KMS-11 (cell line): ENCODE results near the gene PRCC.
"Not testable (repeated sequence)": the region's sequence is repeated elsewhere in the genome, so short reads cannot be mapped to it uniquely, and the experiment has no call there.

ENCODE experiments used
- H2AFZ ChIP-seq: fragments of 200-600 bp; sonication (generic); 2 replicates; pipeline ENCODE4 v1.6.1; 2016; ENCODE audit warnings: antibody characterized with exemption, mixed run types, low read depth
- H3K27ac ChIP-seq: fragments of 200-600 bp; sonication (generic); 2 replicates; pipeline ENCODE4 v1.6.1; 2016; ENCODE audit warnings: mild to moderate bottlenecking, mixed run types
- H3K27me3 ChIP-seq: fragments of 200-600 bp; sonication (generic); 2 replicates; pipeline ENCODE4 v1.6.1; 2017; ENCODE audit warnings: mild to moderate bottlenecking, low read depth, mixed run types, moderate library complexity; ENCODE audit not compliant: insufficient read depth
- H3K36me3 ChIP-seq: fragments of 200-600 bp; sonication (generic); 2 replicates; pipeline ENCODE4 v1.6.1; 2017; ENCODE audit warnings: mild to moderate bottlenecking, mixed run types; ENCODE audit not compliant: insufficient read depth
- H3K4me1 ChIP-seq: fragments of 200-600 bp; sonication (generic); 2 replicates; pipeline ENCODE4 v1.6.1; 2016; ENCODE audit warnings: mild to moderate bottlenecking, low read depth, mixed run types; ENCODE audit not compliant: poor library complexity, severe bottlenecking
- H3K4me2 ChIP-seq: fragments of 200-600 bp; sonication (generic); 2 replicates; pipeline ENCODE4 v1.7.0; 2016; ENCODE audit warnings: mild to moderate bottlenecking, mixed run types
- H3K4me3 ChIP-seq: fragments of 200-600 bp; sonication (generic); IDR thresholded peaks from 2 replicates; pipeline ENCODE4 v1.6.1; 2017; ENCODE audit warnings: low read depth, low read length, mixed read lengths; ENCODE audit not compliant: insufficient read depth
- H3K79me2 ChIP-seq: fragments of 200-600 bp; sonication (generic); 2 replicates; pipeline ENCODE4 v1.6.1; 2016; ENCODE audit warnings: low read depth, mixed run types; ENCODE audit not compliant: insufficient read depth
- H3K9ac ChIP-seq: fragments of 200-600 bp; sonication (generic); 2 replicates; pipeline ENCODE4 v1.6.1; 2016; ENCODE audit warnings: mild to moderate bottlenecking, mixed run types
- H4K20me1 ChIP-seq: fragments of 200-600 bp; sonication (generic); 2 replicates; pipeline ENCODE4 v1.6.1; 2016; ENCODE audit warnings: mild to moderate bottlenecking, mixed run types; ENCODE audit not compliant: insufficient read depth
- TF ChIP-seq, protein P1 (sequence below): fragments of 200-600 bp; sonication (generic); conservative IDR thresholded peaks from 2 replicates; pipeline ENCODE4 v1.6.1; 2017; ENCODE audit warnings: low read depth, mild to moderate bottlenecking, antibody characterized with exemption, low read length, moderate library complexity, mixed read lengths

The PRCC gene

DNA sequence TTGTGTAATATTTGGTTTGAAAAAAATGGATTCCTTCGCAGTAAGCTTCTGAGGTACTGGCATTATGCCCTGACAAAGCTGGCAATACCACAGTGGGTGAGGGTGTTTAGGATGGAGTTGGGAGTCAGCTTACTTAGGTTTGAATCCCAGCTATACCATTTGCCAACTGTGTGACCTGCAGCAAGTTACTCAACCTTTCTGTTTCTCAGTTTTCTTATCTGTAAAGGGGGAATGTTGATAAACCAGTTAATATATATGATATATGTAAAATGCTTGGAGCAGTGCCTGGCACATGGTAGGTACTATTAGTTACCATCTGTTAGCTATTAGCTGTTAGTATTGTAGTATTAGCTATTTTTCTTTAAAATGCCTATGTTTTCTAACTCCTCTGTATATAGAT is 11.0 kb upstream of the PRCC start:
- Histone ChIP-seq H3K27me3 (no peaks in the 10 kb centered on the region), H3K4me3 (no peak overlapping the region), H3K9ac (no peak overlapping the region), H3K79me2 (peaks cover 25% of the 10 kb centered on the region), H3K4me2 (no peak overlapping the region), H2AFZ (no peak overlapping the region), H3K4me1 (peaks cover 16% of the 10 kb centered on the region), H4K20me1 (no peaks in the 10 kb centered on the region), H3K27ac (no peak overlapping the region), H3K36me3 (no peaks in the 10 kb centered on the region)
- TF ChIP-seq, protein P1, sequence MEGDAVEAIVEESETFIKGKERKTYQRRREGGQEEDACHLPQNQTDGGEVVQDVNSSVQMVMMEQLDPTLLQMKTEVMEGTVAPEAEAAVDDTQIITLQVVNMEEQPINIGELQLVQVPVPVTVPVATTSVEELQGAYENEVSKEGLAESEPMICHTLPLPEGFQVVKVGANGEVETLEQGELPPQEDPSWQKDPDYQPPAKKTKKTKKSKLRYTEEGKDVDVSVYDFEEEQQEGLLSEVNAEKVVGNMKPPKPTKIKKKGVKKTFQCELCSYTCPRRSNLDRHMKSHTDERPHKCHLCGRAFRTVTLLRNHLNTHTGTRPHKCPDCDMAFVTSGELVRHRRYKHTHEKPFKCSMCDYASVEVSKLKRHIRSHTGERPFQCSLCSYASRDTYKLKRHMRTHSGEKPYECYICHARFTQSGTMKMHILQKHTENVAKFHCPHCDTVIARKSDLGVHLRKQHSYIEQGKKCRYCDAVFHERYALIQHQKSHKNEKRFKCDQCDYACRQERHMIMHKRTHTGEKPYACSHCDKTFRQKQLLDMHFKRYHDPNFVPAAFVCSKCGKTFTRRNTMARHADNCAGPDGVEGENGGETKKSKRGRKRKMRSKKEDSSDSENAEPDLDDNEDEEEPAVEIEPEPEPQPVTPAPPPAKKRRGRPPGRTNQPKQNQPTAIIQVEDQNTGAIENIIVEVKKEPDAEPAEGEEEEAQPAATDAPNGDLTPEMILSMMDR: no peak

GRCh38 chr1:156757572-156758253 is 9.6 kb upstream of the PRCC start:
- not testable (repeated sequence) for H3K36me3 ChIP-seq, H3K27me3 ChIP-seq
- H3K79me2 ChIP-seq: peaks cover 15% of the 10 kb centered on the region

GRCh38 chr1:156760092-156760795 is 7.1 kb upstream of the PRCC start:
- TF ChIP-seq, protein P1: no peak
- Histone ChIP-seq H4K20me1 (no peaks in the 10 kb centered on the region), H3K36me3 (no peaks in the 10 kb centered on the region), H3K4me3 (no peak overlapping the region), H3K4me2 (no peak overlapping the region), H3K27me3 (no peaks in the 10 kb centered on the region), H3K79me2 (no peaks in the 10 kb centered on the region; the same call in 1 of the 2 replicates), H2AFZ (no peak overlapping the region), H3K4me1 (no peaks in the 10 kb centered on the region), H3K27ac (no peak overlapping the region), H3K9ac (no peak overlapping the region)

More at GRCh38 chr1:156757572-156758253, 9.6 kb upstream of the PRCC start:
- H3K4me2 ChIP-seq, H3K9ac ChIP-seq, H4K20me1 ChIP-seq, H3K4me3 ChIP-seq, H2AFZ ChIP-seq, H3K27ac ChIP-seq: not testable (repeated sequence)
- peaks cover 13% of the 10 kb centered on the region for H3K4me1 ChIP-seq

GRCh38 chr1:156760796-156761104 is 6.6 kb upstream of the PRCC start:
- Histone ChIP-seq H3K4me3 (no peak overlapping the region), H2AFZ (no peak overlapping the region), H3K9ac (no peak overlapping the region), H3K36me3 (no peaks in the 10 kb centered on the region), H4K20me1 (no peaks in the 10 kb centered on the region), H3K4me2 (no peak overlapping the region), H3K27ac (no peak overlapping the region), H3K79me2 (no peaks in the 10 kb centered on the region; the same call in 1 of the 2 replicates), H3K27me3 (no peaks in the 10 kb centered on the region), H3K4me1 (peaks cover 2% of the 10 kb centered on the region)
- TF ChIP-seq, protein P1: no peak

DNA sequence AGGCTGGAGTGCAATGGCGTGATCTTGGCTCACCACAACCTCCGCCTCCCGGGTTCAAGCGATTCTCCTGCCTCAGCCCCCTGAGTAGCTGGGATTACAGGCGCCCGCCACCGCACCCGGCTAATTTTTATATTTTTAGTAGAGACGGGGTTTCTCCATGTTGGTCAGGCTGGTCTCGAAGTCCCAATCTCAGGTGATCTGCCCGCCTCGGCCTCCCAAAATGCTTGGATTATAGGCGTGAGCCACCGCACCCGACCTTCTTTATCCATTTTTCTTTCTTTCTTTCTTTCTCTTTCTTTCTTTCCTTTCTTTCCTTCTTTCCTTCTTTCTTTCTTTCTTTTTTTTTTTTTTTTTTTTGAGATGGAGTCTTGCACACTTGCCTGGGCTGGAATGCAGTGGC is 2.2 kb upstream of the PRCC start:
- H3K27me3 ChIP-seq, H3K4me2 ChIP-seq, H3K27ac ChIP-seq, H3K36me3 ChIP-seq, H3K4me3 ChIP-seq, H2AFZ ChIP-seq, H4K20me1 ChIP-seq, H3K9ac ChIP-seq: not testable (repeated sequence)
- Histone ChIP-seq H3K4me1 (peaks cover 27% of the 10 kb centered on the region), H3K79me2 (peaks cover 28% of the 10 kb centered on the region)
